ENCODE measurements around the gene TIGIT. TPM values are rescaled to one million over a fixed set of nuclear protein-coding genes. Genes with fewer than 3 reads are reported as not detected.

TIGIT gene
- total and polyA plus RNA-seq, 2 experiments from 2014 or later = 0.07 to 0.50 TPM

DNA sequence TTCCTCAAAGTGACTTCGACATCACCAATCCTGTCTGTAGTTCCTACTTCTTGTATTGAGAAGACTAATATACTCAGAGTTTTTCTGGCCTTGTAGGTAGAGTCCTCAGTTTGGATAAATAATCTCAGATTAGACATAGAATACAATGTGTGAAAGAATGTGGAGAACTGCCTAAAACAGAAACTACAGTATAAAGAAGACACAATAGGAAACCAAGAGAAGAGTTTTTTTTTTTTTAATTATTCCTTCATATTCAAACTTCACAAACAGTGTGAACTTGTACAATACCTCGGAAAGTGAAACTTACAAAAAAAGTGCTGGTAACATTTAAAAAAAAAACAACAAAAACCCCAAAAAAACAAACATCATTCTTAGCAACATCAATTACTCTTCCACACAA lies 20.5 kb downstream of the TIGIT start:
- Histone ChIP-seq H3K36me3 (ENCODE audit: insufficient read depth) (no peaks in the 10 kb centered on the region), H3K79me2 (replicated peaks; ENCODE audit: insufficient read depth) (no peaks in the 10 kb centered on the region), H3K4me2 (no peak overlapping the region), H3K9me2 (ENCODE audit: insufficient read depth) (peaks cover 9% of the 10 kb centered on the region; the same call in 1 of the 2 replicates), H2AFZ (no peak overlapping the region), H3K4me1 (ENCODE audit: insufficient read depth) (peaks cover 17% of the 10 kb centered on the region), H3K27ac (ENCODE audit: low read depth) (no peak overlapping the region), H3K27me3 (ENCODE audit: insufficient read depth) (no peaks in the 10 kb centered on the region), H4K20me1 (replicated peaks; ENCODE audit: insufficient read depth) (no peaks in the 10 kb centered on the region), H3F3A (replicated peaks; ENCODE audit: low read depth) (no peaks in the 10 kb centered on the region), H3K4me3 (no peak overlapping the region)
- no peaks in the 10 kb centered on the region for H3K9me3 Mint-ChIP-seq
- peaks cover 1% of the 10 kb centered on the region for H3K27me3 Mint-ChIP-seq (ENCODE audit: insufficient read depth, low read depth, poor library complexity)
- TF ChIP-seq ZNF114 (CRISPR knock-in tag; IDR thresholded peaks at IDR 0.05) (no peak), CREB1 (CRISPR knock-in tag; IDR thresholded peaks at IDR 0.05; ENCODE audit: low read depth) (no peak), ZNF331 (CRISPR knock-in tag; IDR thresholded peaks at IDR 0.05; ENCODE audit: low read depth) (no peak), POLR2AphosphoS5 (IDR thresholded peaks at IDR 0.05; ENCODE audit: low read depth) (no peak), EZH2phosphoT487 (IDR thresholded peaks at IDR 0.05; ENCODE audit: unreplicated experiment) (no peak), EZH2 (IDR thresholded peaks at IDR 0.05; ENCODE audit: low read depth, unreplicated experiment) (no peak), STAT1 (IDR thresholded peaks at IDR 0.05; ENCODE audit: unreplicated experiment) (no peak), NANOG (IDR thresholded peaks at IDR 0.05; ENCODE audit: borderline replicate concordance) (no peak), JUNB (IDR thresholded peaks at IDR 0.05; ENCODE audit: unreplicated experiment) (no peak)
- TF ChIP-seq, protein P1, sequence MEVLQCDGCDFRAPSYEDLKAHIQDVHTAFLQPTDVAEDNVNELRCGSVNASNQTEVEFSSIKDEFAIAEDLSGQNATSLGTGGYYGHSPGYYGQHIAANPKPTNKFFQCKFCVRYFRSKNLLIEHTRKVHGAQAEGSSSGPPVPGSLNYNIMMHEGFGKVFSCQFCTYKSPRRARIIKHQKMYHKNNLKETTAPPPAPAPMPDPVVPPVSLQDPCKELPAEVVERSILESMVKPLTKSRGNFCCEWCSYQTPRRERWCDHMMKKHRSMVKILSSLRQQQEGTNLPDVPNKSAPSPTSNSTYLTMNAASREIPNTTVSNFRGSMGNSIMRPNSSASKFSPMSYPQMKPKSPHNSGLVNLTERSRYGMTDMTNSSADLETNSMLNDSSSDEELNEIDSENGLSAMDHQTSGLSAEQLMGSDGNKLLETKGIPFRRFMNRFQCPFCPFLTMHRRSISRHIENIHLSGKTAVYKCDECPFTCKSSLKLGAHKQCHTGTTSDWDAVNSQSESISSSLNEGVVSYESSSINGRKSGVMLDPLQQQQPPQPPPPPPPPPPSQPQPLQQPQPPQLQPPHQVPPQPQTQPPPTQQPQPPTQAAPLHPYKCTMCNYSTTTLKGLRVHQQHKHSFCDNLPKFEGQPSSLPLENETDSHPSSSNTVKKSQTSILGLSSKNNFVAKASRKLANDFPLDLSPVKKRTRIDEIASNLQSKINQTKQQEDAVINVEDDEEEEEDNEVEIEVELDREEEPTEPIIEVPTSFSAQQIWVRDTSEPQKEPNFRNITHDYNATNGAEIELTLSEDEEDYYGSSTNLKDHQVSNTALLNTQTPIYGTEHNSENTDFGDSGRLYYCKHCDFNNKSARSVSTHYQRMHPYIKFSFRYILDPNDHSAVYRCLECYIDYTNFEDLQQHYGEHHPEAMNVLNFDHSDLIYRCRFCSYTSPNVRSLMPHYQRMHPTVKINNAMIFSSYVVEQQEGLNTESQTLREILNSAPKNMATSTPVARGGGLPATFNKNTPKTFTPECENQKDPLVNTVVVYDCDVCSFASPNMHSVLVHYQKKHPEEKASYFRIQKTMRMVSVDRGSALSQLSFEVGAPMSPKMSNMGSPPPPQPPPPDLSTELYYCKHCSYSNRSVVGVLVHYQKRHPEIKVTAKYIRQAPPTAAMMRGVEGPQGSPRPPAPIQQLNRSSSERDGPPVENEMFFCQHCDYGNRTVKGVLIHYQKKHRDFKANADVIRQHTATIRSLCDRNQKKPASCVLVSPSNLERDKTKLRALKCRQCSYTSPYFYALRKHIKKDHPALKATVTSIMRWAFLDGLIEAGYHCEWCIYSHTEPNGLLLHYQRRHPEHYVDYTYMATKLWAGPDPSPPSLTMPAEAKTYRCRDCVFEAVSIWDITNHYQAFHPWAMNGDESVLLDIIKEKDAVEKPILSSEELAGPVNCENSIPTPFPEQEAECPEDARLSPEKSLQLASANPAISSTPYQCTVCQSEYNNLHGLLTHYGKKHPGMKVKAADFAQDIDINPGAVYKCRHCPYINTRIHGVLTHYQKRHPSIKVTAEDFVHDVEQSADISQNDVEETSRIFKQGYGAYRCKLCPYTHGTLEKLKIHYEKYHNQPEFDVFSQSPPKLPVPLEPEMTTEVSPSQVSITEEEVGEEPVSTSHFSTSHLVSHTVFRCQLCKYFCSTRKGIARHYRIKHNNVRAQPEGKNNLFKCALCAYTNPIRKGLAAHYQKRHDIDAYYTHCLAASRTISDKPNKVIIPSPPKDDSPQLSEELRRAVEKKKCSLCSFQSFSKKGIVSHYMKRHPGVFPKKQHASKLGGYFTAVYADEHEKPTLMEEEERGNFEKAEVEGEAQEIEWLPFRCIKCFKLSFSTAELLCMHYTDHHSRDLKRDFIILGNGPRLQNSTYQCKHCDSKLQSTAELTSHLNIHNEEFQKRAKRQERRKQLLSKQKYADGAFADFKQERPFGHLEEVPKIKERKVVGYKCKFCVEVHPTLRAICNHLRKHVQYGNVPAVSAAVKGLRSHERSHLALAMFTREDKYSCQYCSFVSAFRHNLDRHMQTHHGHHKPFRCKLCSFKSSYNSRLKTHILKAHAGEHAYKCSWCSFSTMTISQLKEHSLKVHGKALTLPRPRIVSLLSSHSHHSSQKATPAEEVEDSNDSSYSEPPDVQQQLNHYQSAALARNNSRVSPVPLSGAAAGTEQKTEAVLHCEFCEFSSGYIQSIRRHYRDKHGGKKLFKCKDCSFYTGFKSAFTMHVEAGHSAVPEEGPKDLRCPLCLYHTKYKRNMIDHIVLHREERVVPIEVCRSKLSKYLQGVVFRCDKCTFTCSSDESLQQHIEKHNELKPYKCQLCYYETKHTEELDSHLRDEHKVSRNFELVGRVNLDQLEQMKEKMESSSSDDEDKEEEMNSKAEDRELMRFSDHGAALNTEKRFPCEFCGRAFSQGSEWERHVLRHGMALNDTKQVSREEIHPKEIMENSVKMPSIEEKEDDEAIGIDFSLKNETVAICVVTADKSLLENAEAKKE (CRISPR knock-in tag; IDR thresholded peaks at IDR 0.05) = no peak
- TF ChIP-seq, protein P2, sequence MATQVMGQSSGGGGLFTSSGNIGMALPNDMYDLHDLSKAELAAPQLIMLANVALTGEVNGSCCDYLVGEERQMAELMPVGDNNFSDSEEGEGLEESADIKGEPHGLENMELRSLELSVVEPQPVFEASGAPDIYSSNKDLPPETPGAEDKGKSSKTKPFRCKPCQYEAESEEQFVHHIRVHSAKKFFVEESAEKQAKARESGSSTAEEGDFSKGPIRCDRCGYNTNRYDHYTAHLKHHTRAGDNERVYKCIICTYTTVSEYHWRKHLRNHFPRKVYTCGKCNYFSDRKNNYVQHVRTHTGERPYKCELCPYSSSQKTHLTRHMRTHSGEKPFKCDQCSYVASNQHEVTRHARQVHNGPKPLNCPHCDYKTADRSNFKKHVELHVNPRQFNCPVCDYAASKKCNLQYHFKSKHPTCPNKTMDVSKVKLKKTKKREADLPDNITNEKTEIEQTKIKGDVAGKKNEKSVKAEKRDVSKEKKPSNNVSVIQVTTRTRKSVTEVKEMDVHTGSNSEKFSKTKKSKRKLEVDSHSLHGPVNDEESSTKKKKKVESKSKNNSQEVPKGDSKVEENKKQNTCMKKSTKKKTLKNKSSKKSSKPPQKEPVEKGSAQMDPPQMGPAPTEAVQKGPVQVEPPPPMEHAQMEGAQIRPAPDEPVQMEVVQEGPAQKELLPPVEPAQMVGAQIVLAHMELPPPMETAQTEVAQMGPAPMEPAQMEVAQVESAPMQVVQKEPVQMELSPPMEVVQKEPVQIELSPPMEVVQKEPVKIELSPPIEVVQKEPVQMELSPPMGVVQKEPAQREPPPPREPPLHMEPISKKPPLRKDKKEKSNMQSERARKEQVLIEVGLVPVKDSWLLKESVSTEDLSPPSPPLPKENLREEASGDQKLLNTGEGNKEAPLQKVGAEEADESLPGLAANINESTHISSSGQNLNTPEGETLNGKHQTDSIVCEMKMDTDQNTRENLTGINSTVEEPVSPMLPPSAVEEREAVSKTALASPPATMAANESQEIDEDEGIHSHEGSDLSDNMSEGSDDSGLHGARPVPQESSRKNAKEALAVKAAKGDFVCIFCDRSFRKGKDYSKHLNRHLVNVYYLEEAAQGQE (IDR thresholded peaks at IDR 0.05; ENCODE audit: unreplicated experiment) = no peak
- TF ChIP-seq, protein P3, sequence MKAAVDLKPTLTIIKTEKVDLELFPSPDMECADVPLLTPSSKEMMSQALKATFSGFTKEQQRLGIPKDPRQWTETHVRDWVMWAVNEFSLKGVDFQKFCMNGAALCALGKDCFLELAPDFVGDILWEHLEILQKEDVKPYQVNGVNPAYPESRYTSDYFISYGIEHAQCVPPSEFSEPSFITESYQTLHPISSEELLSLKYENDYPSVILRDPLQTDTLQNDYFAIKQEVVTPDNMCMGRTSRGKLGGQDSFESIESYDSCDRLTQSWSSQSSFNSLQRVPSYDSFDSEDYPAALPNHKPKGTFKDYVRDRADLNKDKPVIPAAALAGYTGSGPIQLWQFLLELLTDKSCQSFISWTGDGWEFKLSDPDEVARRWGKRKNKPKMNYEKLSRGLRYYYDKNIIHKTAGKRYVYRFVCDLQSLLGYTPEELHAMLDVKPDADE (IDR thresholded peaks at IDR 0.05) = no peak
- TF ChIP-seq, protein P4, sequence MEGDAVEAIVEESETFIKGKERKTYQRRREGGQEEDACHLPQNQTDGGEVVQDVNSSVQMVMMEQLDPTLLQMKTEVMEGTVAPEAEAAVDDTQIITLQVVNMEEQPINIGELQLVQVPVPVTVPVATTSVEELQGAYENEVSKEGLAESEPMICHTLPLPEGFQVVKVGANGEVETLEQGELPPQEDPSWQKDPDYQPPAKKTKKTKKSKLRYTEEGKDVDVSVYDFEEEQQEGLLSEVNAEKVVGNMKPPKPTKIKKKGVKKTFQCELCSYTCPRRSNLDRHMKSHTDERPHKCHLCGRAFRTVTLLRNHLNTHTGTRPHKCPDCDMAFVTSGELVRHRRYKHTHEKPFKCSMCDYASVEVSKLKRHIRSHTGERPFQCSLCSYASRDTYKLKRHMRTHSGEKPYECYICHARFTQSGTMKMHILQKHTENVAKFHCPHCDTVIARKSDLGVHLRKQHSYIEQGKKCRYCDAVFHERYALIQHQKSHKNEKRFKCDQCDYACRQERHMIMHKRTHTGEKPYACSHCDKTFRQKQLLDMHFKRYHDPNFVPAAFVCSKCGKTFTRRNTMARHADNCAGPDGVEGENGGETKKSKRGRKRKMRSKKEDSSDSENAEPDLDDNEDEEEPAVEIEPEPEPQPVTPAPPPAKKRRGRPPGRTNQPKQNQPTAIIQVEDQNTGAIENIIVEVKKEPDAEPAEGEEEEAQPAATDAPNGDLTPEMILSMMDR (conservative IDR thresholded peaks at IDR 0.05; ENCODE audit: low read depth in 2 of 2) = no peak
- ATAC-seq (no peak), DNase-seq (ENCODE audit: low spot score) (no peak)
- H3K27ac Mint-ChIP-seq = no peak overlapping the region
- no peaks in the 10 kb centered on the region for H3K36me3 Mint-ChIP-seq (ENCODE audit: low read depth)
- no peak overlapping the region for H3K4me3 Mint-ChIP-seq
- peaks cover 18% of the 10 kb centered on the region for H3K4me1 Mint-ChIP-seq

Measured in GM23338 (cell line).